ENCODE results near the gene NLRC3. TPM values are rescaled to one million over a fixed set of nuclear protein-coding genes. Genes with fewer than 3 reads are reported as not detected.

Gene NLRC3
- total RNA-seq, 2 experiments from 2014 or later = 14.9 to 20.5 TPM

- H3K4me1 Mint-ChIP-seq = peaks cover 52% of the 10 kb centered on the region
- H3K27ac Mint-ChIP-seq = peak overlapping the region; percentile 94
- no peaks in the 10 kb centered on the region for H3K9me3 Mint-ChIP-seq (ENCODE audit: low read depth)
- no peaks in the 10 kb centered on the region for H3K27me3 Mint-ChIP-seq
- H3K36me3 Mint-ChIP-seq (ENCODE audit: low read depth) = peaks cover 10% of the 10 kb centered on the region
- peak overlapping the region; percentile 95 for H3K4me3 Mint-ChIP-seq
- POLR2A ChIA-PET = interaction anchor here (0.6 to 0.8 kb wide), 3 partner anchors 22 to 678 kb away, joined by 3 read pairs; no protein-coding TSS in a partner anchor
- DNase-seq (peak; percentile 43), ATAC-seq (no peak)
- CTCF ChIA-PET = no interaction called here
- intact Hi-C loops (cut with DNase I, micrococcal nuclease) = loop anchor here (5.0 kb wide), 3 partner anchors 36 to 119 kb away; partner anchors contain the start of genes CLUAP1 (in 1 of the 2) and SLX4 (in 1 of the 2)
These were observed 992 bp downstream of the NLRC3 start for GRCh38 chr16:3576211-3576610.

DNA sequence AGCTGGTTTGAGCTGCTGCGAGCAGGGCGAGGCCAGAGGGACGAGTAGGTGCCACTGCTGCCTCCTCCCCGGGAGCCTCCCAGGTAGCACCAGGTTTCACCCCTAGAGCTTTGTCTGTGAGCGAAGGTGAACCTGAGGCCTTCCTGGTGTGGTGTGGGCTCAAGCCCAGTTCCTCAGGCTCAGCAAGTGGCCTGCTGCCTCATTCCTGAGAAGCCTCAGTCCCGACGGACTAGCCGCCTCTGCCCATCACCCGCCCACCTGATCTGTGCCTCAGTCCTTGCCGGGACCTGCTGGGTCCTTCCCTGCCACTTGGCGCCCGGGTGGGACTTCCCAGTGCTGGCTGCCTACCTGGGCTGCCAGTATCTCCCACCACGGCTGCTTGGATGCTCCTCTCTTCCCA, 1.7 kb downstream of the NLRC3 start:
- POLR2A ChIA-PET = no interaction called here
- H3K27me3 Mint-ChIP-seq = no peaks in the 10 kb centered on the region
- peak overlapping the region; percentile 95 for H3K4me3 Mint-ChIP-seq
- H3K4me1 Mint-ChIP-seq = peaks cover 53% of the 10 kb centered on the region
- peaks cover 3% of the 10 kb centered on the region for H3K9me3 Mint-ChIP-seq (ENCODE audit: low read depth)
- CTCF ChIA-PET = no interaction called here
- intact Hi-C loops (cut with DNase I, micrococcal nuclease) = loop anchor here (5.0 kb wide), 3 partner anchors 37 to 118 kb away; partner anchors contain the start of genes CLUAP1 (in 1 of the 2) and SLX4 (in 1 of the 2)
- peaks cover 15% of the 10 kb centered on the region for H3K36me3 Mint-ChIP-seq (ENCODE audit: low read depth)
- ATAC-seq (no peak), DNase-seq (peak; percentile 23)
- H3K27ac Mint-ChIP-seq = peak overlapping the region; percentile 94

DNA sequence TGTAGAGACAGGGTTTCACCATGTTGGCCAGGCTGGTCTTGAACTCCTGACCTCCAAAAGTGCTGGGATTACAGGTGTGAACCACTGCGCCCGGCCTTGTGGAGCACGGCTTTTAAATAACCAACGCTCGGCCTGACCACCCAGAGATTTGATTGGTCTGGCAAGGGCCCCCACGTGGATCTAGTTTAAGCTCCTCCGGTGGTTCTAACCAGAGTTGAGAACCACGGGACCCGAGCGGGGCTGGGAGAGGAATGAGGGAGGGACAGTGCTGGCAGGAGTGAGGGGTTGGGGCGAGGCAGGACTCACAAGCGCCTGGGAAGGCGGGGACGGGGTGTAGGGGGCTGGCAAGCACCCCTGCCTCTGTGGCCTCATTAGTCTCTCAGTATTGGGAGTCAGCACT, 3.0 kb downstream of the NLRC3 start:
- ATAC-seq (no peak), DNase-seq (no peak)
- intact Hi-C loops (cut with DNase I, micrococcal nuclease) = no loop called here
- Mint-ChIP-seq H3K4me1 (peaks cover 44% of the 10 kb centered on the region), H3K36me3 (ENCODE audit: low read depth) (peaks cover 21% of the 10 kb centered on the region), H3K9me3 (ENCODE audit: low read depth) (peaks cover 6% of the 10 kb centered on the region), H3K27me3 (no peaks in the 10 kb centered on the region), H3K4me3 (no peak overlapping the region), H3K27ac (no peak overlapping the region)
- POLR2A ChIA-PET = interaction anchor here (0.6 kb wide), 1 partner anchor 30 kb away, joined by 3 read pairs; no protein-coding TSS in a partner anchor
- CTCF ChIA-PET = interaction anchor here (0.6 kb wide), 2 partner anchors 105 to 537 kb away, joined by 3 to 5 read pairs; no protein-coding TSS in a partner anchor

DNA sequence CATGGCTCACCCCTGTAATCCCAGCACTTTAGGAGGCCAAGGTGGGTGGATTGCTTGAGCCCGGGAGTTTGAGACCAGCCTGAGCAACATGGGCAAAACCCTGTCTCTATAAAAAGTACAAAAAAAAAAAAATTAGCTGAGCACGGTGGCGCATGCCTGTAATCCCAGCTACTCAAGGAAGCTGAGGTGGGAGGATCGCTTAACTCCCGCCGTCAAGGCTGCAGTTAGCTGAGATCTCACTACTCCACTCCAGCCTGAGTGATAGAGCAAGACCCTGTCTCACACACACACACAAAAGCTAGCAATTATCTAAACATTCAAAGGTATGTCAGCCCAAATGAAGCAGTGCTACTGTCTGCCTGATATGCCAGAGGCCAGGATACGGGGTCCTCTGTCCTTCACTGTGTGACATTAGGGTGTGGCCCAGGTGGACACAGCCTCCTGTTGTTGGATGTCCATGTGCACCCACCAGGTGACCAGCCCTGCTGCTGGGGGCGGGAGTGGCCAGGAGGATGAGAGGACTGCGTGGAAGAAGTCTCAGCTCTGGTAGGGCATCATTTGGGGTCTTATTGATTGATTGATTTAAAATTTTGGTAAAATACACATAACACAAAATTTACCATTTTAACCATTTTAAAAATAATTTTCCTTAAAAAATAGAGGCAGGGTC, 3.9 kb downstream of the NLRC3 start:
- intact Hi-C loops (cut with DNase I, micrococcal nuclease) = no loop called here
- ATAC-seq = no peak
- Mint-ChIP-seq H3K27me3 (no peaks in the 10 kb centered on the region), H3K36me3 (ENCODE audit: low read depth) (peaks cover 21% of the 10 kb centered on the region), H3K27ac (peak overlapping the region; percentile 31), H3K4me1 (peaks cover 35% of the 10 kb centered on the region), H3K4me3 (no peak overlapping the region), H3K9me3 (ENCODE audit: low read depth) (peaks cover 6% of the 10 kb centered on the region)
- ChIA-PET POLR2A (no interaction called here), CTCF (no interaction called here)
- no peak for DNase-seq

GRCh38 chr16:3570420-3571062, 6.7 kb downstream of the NLRC3 start:
- DNase-seq = no peak
- ATAC-seq = no peak
- peaks cover 20% of the 10 kb centered on the region for H3K36me3 Mint-ChIP-seq (ENCODE audit: low read depth)
- H3K4me3 Mint-ChIP-seq = no peak overlapping the region
- POLR2A ChIA-PET = interaction anchor here (0.7 kb wide), 1 partner anchor 58 kb away, joined by 5 read pairs; no protein-coding TSS in a partner anchor
- intact Hi-C loops (cut with DNase I, micrococcal nuclease) = no loop called here
- CTCF ChIA-PET = no interaction called here
- no peaks in the 10 kb centered on the region for H3K27me3 Mint-ChIP-seq
- no peak overlapping the region for H3K27ac Mint-ChIP-seq
- peaks cover 6% of the 10 kb centered on the region for H3K9me3 Mint-ChIP-seq (ENCODE audit: low read depth)
- peaks cover 24% of the 10 kb centered on the region for H3K4me1 Mint-ChIP-seq

DNA sequence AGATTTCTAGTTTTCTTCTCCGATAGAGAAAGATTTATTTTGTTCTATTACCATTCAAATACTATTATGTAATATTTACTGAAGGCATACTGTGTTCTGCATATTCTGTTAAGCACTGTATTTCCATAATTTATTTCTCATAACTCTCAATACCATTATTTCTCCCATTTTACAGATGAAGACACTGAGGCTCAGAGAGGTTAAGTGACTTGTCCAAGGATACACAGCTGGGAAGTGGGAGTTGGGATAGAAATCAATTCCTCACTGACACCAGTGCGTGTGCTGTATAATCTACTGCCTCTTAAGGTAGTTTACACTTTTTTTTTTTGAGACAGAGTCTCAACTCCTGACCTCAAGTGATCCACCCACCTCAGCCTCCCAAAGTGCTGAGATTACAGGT, 7.4 kb downstream of the NLRC3 start:
- intact Hi-C loops (cut with DNase I, micrococcal nuclease) = no loop called here
- peaks cover 19% of the 10 kb centered on the region for H3K4me1 Mint-ChIP-seq
- peaks cover 6% of the 10 kb centered on the region for H3K9me3 Mint-ChIP-seq (ENCODE audit: low read depth)
- no peak overlapping the region for H3K4me3 Mint-ChIP-seq
- POLR2A ChIA-PET = no interaction called here
- CTCF ChIA-PET = no interaction called here
- no peaks in the 10 kb centered on the region for H3K27me3 Mint-ChIP-seq
- DNase-seq (no peak), ATAC-seq (no peak)
- no peak overlapping the region for H3K27ac Mint-ChIP-seq
- peaks cover 26% of the 10 kb centered on the region for H3K36me3 Mint-ChIP-seq (ENCODE audit: low read depth)

DNA sequence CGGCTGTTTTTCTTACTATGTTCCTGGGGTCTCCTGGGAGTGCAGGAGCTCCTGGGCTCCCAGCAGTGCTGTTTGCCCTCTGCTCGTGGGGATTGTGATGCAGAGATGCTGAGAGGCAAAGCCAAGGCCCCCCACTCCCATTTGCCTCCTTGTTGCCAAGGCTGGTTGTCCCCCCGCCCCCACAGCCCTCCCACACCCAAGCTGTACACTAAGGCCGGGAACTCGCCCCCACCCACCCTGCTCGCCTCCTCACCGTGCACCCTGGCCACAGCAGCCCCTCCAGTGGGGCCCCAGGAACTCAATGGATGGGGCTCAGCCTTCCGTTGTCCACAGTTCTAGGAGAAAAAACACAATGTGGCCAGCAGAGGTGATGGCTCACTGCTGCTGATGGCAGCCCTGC, 10.2 kb downstream of the NLRC3 start:
- DNase-seq = no peak

GRCh38 chr16:3564889-3565141, 12.4 kb downstream of the NLRC3 start:
- Mint-ChIP-seq H3K27ac (no peak overlapping the region), H3K4me1 (no peaks in the 10 kb centered on the region), H3K9me3 (ENCODE audit: low read depth) (no peaks in the 10 kb centered on the region), H3K27me3 (no peaks in the 10 kb centered on the region), H3K4me3 (no peak overlapping the region), H3K36me3 (ENCODE audit: low read depth) (peaks cover 20% of the 10 kb centered on the region)
- ChIA-PET CTCF (no interaction called here), POLR2A (no interaction called here)
- ATAC-seq (no peak), DNase-seq (no peak)
- intact Hi-C loops (cut with DNase I, micrococcal nuclease) = no loop called here

More for the DNA sequence above, 10.2 kb downstream of the NLRC3 start:
- Mint-ChIP-seq H3K4me1 (peaks cover 4% of the 10 kb centered on the region), H3K27me3 (no peaks in the 10 kb centered on the region), H3K9me3 (ENCODE audit: low read depth) (peaks cover 6% of the 10 kb centered on the region), H3K27ac (no peak overlapping the region), H3K4me3 (no peak overlapping the region), H3K36me3 (ENCODE audit: low read depth) (peaks cover 29% of the 10 kb centered on the region)
- CTCF ChIA-PET = no interaction called here
- ATAC-seq = no peak
- POLR2A ChIA-PET = no interaction called here
- intact Hi-C loops (cut with DNase I, micrococcal nuclease) = no loop called here

DNA sequence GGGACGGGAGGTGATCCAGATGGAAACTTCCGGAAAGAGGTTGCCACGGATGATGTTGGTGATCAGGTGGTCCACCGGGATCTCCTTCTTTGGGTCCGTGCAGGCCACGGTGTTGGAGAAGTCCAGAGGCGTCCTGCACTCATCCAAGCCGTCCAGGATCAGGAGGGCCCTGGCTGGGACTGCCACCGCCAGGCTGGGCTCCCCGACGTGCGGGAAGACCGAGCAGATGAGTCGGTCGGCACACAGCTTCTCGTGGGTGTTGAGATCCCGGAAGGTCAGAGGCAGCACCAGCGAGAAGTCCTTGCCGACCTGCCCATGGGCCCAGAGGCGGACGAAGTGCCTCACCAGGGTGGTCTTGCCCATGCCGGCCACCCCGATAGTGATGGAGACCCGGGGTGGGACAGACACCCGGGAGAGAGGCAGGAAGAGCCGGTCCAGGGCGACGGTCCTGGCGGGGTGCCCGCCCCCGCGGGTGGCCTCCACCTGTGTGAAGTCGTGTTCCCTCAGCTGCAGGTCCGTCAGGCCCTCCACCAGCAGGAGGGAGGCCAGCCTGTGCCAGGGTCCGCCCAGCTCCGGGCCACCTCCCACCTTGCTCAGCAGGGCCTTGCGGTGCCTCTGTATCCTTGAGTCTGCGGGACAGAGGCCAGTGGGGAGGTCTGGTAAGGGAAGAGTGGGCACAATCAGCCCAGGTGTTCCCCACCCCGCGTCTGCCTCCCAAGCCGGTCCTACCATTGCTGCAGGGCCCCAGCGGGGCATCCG, 12.9 kb downstream of the NLRC3 start:
- Mint-ChIP-seq H3K9me3 (ENCODE audit: low read depth) (no peaks in the 10 kb centered on the region), H3K27me3 (no peaks in the 10 kb centered on the region), H3K27ac (no peak overlapping the region), H3K4me1 (no peaks in the 10 kb centered on the region), H3K36me3 (ENCODE audit: low read depth) (peaks cover 18% of the 10 kb centered on the region), H3K4me3 (no peak overlapping the region)
- DNase-seq (no peak), ATAC-seq (no peak)
- ChIA-PET POLR2A (no interaction called here), CTCF (no interaction called here)
- intact Hi-C loops (cut with DNase I, micrococcal nuclease) = no loop called here

DNA sequence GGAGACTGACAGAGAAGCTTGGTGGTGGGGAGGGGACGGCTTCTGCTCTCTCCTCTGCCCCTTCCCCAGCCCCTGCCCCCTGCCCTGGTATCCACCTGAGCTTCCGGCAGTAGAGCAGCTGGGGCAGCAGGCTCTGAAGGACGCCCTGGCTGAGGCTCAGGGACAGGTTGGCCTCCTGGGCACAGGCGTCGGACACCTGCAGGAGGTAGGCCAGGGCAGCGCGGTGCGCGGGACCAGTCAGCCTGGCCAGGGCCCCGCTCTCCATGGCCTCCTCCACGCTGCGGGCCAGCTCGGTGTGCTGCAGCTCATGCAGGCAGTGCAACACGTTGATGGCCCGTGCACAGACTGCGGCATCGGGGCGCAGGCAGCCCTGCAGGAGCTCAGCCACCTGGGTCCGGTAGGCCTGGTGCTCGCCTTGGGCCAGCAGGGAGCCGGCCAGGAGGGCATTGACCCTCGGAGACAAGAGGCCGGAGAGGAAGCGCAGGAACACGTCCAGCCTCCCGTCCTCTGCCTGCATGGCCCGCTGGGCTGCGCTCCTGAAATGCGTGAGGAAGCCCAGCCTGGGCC, 14.2 kb downstream of the NLRC3 start:
- POLR2A ChIA-PET = no interaction called here

GRCh38 chr16:3561626-3562025, 15.6 kb downstream of the NLRC3 start:
- H3K4me1 Mint-ChIP-seq = no peaks in the 10 kb centered on the region
- H3K27me3 Mint-ChIP-seq = no peaks in the 10 kb centered on the region
- no peak overlapping the region for H3K27ac Mint-ChIP-seq
- no peak for DNase-seq
- no peak overlapping the region for H3K4me3 Mint-ChIP-seq
- ChIA-PET POLR2A (no interaction called here), CTCF (no interaction called here)
- H3K36me3 Mint-ChIP-seq (ENCODE audit: low read depth) = peaks cover 28% of the 10 kb centered on the region
- intact Hi-C loops (cut with DNase I, micrococcal nuclease) = no loop called here
- ATAC-seq = no peak
- no peaks in the 10 kb centered on the region for H3K9me3 Mint-ChIP-seq (ENCODE audit: low read depth)

More for the DNA sequence above, 14.2 kb downstream of the NLRC3 start:
- no peak for DNase-seq
- Mint-ChIP-seq H3K4me1 (no peaks in the 10 kb centered on the region), H3K9me3 (ENCODE audit: low read depth) (no peaks in the 10 kb centered on the region), H3K27ac (no peak overlapping the region), H3K4me3 (no peak overlapping the region), H3K36me3 (ENCODE audit: low read depth) (peaks cover 19% of the 10 kb centered on the region), H3K27me3 (no peaks in the 10 kb centered on the region)
- ATAC-seq = no peak
- intact Hi-C loops (cut with DNase I, micrococcal nuclease) = no loop called here
- CTCF ChIA-PET = interaction anchor here (0.6 kb wide), 1 partner anchor 67 kb away, joined by 3 read pairs; no protein-coding TSS in a partner anchor
